HepG2 (cell line): ENCODE data around the gene CLCN1. TPM values are rescaled to one million over a fixed set of nuclear protein-coding genes. Genes with fewer than 3 reads are reported as not detected.

Source experiments
- ATAC-seq: fragments of 200-7000 bp; cut with Tn5 transposase; 3 replicates; pipeline ENCODE4 v1.9.1; 2020; ENCODE audit warnings: mild to moderate bottlenecking, moderate library complexity
- BruUV-seq: library from RNA; stranded (reverse); fragments of 400-500 nt; replicated peaks from 2 replicates; lab custom pipeline; 2021; lab: Mats Ljungman, UMichigan
- CTCF ChIA-PET: fragments of 300-600 bp; formaldehyde crosslinking; extraction: SDS; loops from one replicate; lab custom pipeline; 2021; ENCODE audit warnings: low total read pairs, inconsistent platforms, low intra/inter-chr PET ratio; lab: Yijun Ruan, JAX
- POLR2A ChIA-PET: fragments of 350-600 bp; sonication (Branson Sonifier 250); formaldehyde crosslinking; loops from one replicate; lab custom pipeline; 2020; ENCODE audit warnings: antibody characterized with exemption, inconsistent platforms; lab: Yijun Ruan, JAX
- DNase-seq: peaks from one replicate; pipeline ENCODE4 v3.0.0-alpha.2; 2015; ENCODE audit warnings: low spot score
- FAIRE-seq: peaks from 3 replicates; lab custom pipeline; 2011; peaks lifted over from hg19 to GRCh38; lab: Jason Lieb, UNC
- H2AFZ ChIP-seq: one replicate; pipeline ENCODE4 v1.6.1; 2011; ENCODE audit warnings: low read length, inconsistent platforms
- H3K27ac ChIP-seq: fragments of 300-600 bp; 3 replicates; pipeline ENCODE4 v1.8.0; 2011; ENCODE audit warnings: mixed run types, mild to moderate bottlenecking, mixed read lengths, low read length, inconsistent platforms; ENCODE audit not compliant: insufficient read depth; ENCODE audit errors: extremely low read length
- H3K27me3 ChIP-seq, 2 experiments: fragments of 200-600 bp in 1 of 2; 2 replicates in 1 of 2; 3 replicates in 1 of 2; pipeline versions ENCODE4 v1.6.0 to v1.8.0; 2011; ENCODE audit warnings: low read length in 2 of 2, mild to moderate bottlenecking in 2 of 2, moderate library complexity in 2 of 2, inconsistent platforms in 1 of 2; ENCODE audit not compliant: insufficient read depth in 2 of 2, control insufficient read depth in 1 of 2
- H3K36me3 ChIP-seq, 2 experiments: fragments of 200-600 bp in 1 of 2; replicated peaks in 1 of 2; 2 replicates in 1 of 2; 3 replicates in 1 of 2; pipeline versions ENCODE4 v1.5.1 to v1.8.0; 2011; ENCODE audit warnings: low read length in 2 of 2, inconsistent platforms in 1 of 2; ENCODE audit not compliant: insufficient read depth in 2 of 2, control insufficient read depth in 1 of 2
- H3K4me1 ChIP-seq: 2 replicates; pipeline ENCODE4 v1.5.1; 2012; ENCODE audit warnings: low read length, inconsistent platforms; ENCODE audit not compliant: insufficient read depth
- H3K4me2 ChIP-seq: 2 replicates; pipeline ENCODE4 v1.6.0; 2011; ENCODE audit warnings: low read depth, low read length, inconsistent platforms
- H3K4me3 ChIP-seq, 3 experiments: fragments of 200-600 bp in 1 of 3; sonication (generic), shearing (Covaris generic) in 1 of 3; replicated peaks in 1 of 3; 2 replicates each; pipeline ENCODE4 v1.5.1; 2011 to 2016; ENCODE audit warnings: low read length in 3 of 3, inconsistent platforms in 2 of 3, low read depth in 2 of 3, mild to moderate bottlenecking in 2 of 3, control low read depth in 1 of 3, mixed read lengths in 1 of 3; ENCODE audit not compliant: insufficient read depth in 1 of 3
- H3K79me2 ChIP-seq: one replicate; pipeline ENCODE4 v1.6.1; 2011; ENCODE audit warnings: low read length, inconsistent platforms; ENCODE audit not compliant: insufficient read depth
- H3K9ac ChIP-seq: 2 replicates; pipeline ENCODE4 v1.6.0; 2011; ENCODE audit warnings: mild to moderate bottlenecking, low read depth, low read length, inconsistent platforms; ENCODE audit not compliant: insufficient read depth
- H3K9me3 ChIP-seq: 2 replicates; pipeline ENCODE4 v1.5.1; 2012; ENCODE audit warnings: mild to moderate bottlenecking, low read length
- H4K20me1 ChIP-seq: 2 replicates; pipeline ENCODE4 v1.6.0; 2011; ENCODE audit warnings: inconsistent platforms, mild to moderate bottlenecking, low read length, moderate library complexity; ENCODE audit not compliant: insufficient read depth
- GTF2F1 ChIP-seq: fragments of 150-350 bp; IDR thresholded peaks from 2 replicates; pipeline ENCODE4 v1.6.1; 2014; ENCODE audit warnings: low read length
- PAWR ChIP-seq: sonication (generic); formaldehyde crosslinking; IDR thresholded peaks from 2 replicates; pipeline ENCODE4 v1.4.0; 2020; ENCODE audit warnings: missing genetic modification reagents, mild to moderate bottlenecking, borderline replicate concordance
- POGK ChIP-seq: sonication (generic); formaldehyde crosslinking; conservative IDR thresholded peaks from 2 replicates; pipeline ENCODE4 v1.8.0; 2022; ENCODE audit warnings: mild to moderate bottlenecking, moderate library complexity, missing genetic modification reagents
- PTBP1 ChIP-seq: fragments of 200-400 bp; formaldehyde crosslinking; IDR thresholded peaks from 2 replicates; pipeline ENCODE4 v1.6.1; 2018; ENCODE audit warnings: low read length, low read depth; ENCODE audit not compliant: poor library complexity, severe bottlenecking
- SAFB2 ChIP-seq: sonication (generic); formaldehyde crosslinking; IDR thresholded peaks from 2 replicates; pipeline ENCODE4 v1.5.1; 2020; ENCODE audit warnings: missing genetic modification reagents, low read depth, mild to moderate bottlenecking, borderline replicate concordance
- SALL1 ChIP-seq: sonication (generic); formaldehyde crosslinking; IDR thresholded peaks from 2 replicates; pipeline ENCODE4 v1.8.0; 2022; ENCODE audit warnings: mild to moderate bottlenecking, missing genetic modification reagents
- ZBTB3 ChIP-seq: sonication (generic); formaldehyde crosslinking; IDR thresholded peaks from 2 replicates; pipeline ENCODE4 v1.4.0; 2020; ENCODE audit warnings: low read depth, mild to moderate bottlenecking, moderate library complexity, missing genetic modification reagents, borderline replicate concordance
- ZNF343 ChIP-seq: sonication (generic); formaldehyde crosslinking; IDR thresholded peaks from 2 replicates; pipeline ENCODE4 v1.4.0; 2020; ENCODE audit warnings: mild to moderate bottlenecking, missing genetic modification reagents
- ZNF414 ChIP-seq: sonication (generic); formaldehyde crosslinking; IDR thresholded peaks from 2 replicates; pipeline ENCODE4 v1.5.0; 2020; ENCODE audit warnings: missing genetic modification reagents
- ZNF598 ChIP-seq: sonication (generic); formaldehyde crosslinking; IDR thresholded peaks from 2 replicates; pipeline ENCODE4 v1.5.1; 2020; ENCODE audit warnings: mild to moderate bottlenecking, missing genetic modification reagents, borderline replicate concordance
- ZNF878 ChIP-seq: sonication (generic); formaldehyde crosslinking; IDR thresholded peaks from 2 replicates; pipeline ENCODE4 v1.8.1; 2023; ENCODE audit warnings: mild to moderate bottlenecking, missing genetic modification reagents, moderate library complexity
- ZSCAN25 ChIP-seq: sonication (generic); formaldehyde crosslinking; IDR thresholded peaks from 2 replicates; pipeline ENCODE4 v1.8.0; 2022; ENCODE audit warnings: mild to moderate bottlenecking, missing genetic modification reagents
- ZXDC ChIP-seq: sonication (generic); formaldehyde crosslinking; IDR thresholded peaks from 2 replicates; pipeline ENCODE4 v1.5.0; 2020; ENCODE audit warnings: mild to moderate bottlenecking, missing genetic modification reagents
- WGBS: methylation state at CpG from one replicate; pipeline ENCODE4 v1.1.6; 2017; ENCODE audit warnings: low lambda C conversion rate; 5-methylcytosine and 5-hydroxymethylcytosine counted together
- in situ Hi-C: cut with HindIII; loops from 2 replicates; pipeline ENCODE4 v1.10.0; 2017; ENCODE audit warnings: low pct_unique_long_range_greater_than_20kb; ENCODE audit not compliant: extremely low pct_ligation_motif_present
- intact Hi-C: fragments of 100-400 bp; cut with micrococcal nuclease; formaldehyde crosslinking; loops from one replicate; pipeline ENCODE4 v1.10.0; 2022; ENCODE audit not compliant: unreplicated experiment
- polyA plus RNA-seq, 8 experiments: library from polyadenylated mRNA; depleted of rRNA in 3 of 8; stranded (reverse) in 7 of 8; unstranded in 1 of 8; fragments of >200 nt; fragmentation: Illumina TruSeq in 4 of 8; extraction: Trizol in 4 of 8; gene quantifications; 2 replicates each; pipeline versions ENCODE4 v1.2.1 to v1.2.3, GENCODE V29; 2011 to 2016; ENCODE audit warnings: low read depth in 4 of 8, missing spikeins in 1 of 8, mixed read lengths in 1 of 8; ENCODE audit not compliant: insufficient read depth in 1 of 8
- total RNA-seq, 5 experiments: library from RNA; depleted of rRNA; stranded (reverse); fragments of >200 nt; fragmentation: Illumina TruSeq; extraction: Trizol; gene quantifications; 2 replicates each; pipeline ENCODE4 v1.2.3, GENCODE V29; 2016; ENCODE audit warnings: low read depth in 1 of 5

CLCN1 gene
- total and polyA plus RNA-seq, 2 of the 13 experiments (the other 11 are each of a cell fraction or from before 2014, with no cell fraction given), result 0.01 TPM; not detected in 1

- Histone ChIP-seq H3K27ac (no peak overlapping the region), H3K4me1 (peaks cover 15% of the 10 kb centered on the region), H3K4me3 (no peak overlapping the region), H2AFZ (no peak overlapping the region), H3K9ac (no peak overlapping the region), H3K4me2 (no peak overlapping the region), H3K9me3 (no peaks in the 10 kb centered on the region)
- in situ Hi-C loops, result no loop called here
- no peak for DNase-seq
- no peak for ATAC-seq
- POLR2A ChIA-PET, result no interaction called here
- CTCF ChIA-PET, result no interaction called here
- no peak for FAIRE-seq
- 87% methylated on average over 5 of the region's 5 CpGs for WGBS
- no peak for TF ChIP-seq PTBP1
- TF ChIP-seq, all 625 proteins: peak for 0
- intact Hi-C loops, result no loop called here
- peaks cover 6% of the 10 kb centered on the region for H3K79me2 ChIP-seq
- no peaks in the 10 kb centered on the region for H3K27me3 ChIP-seq
- H3K36me3 ChIP-seq, result peaks cover 5 to 23% of the 10 kb centered on the region in 2 experiments; a peak in 4 of 5 replicates
- BruUV-seq, result no TSS peak
- no peaks in the 10 kb centered on the region for H4K20me1 ChIP-seq
Observed at GRCh38 chr7:143269251-143269650, 46.7 kb upstream of the CLCN1 start.

- no peak overlapping the region for H3K4me2 ChIP-seq
- no peaks in the 10 kb centered on the region for H3K9me3 ChIP-seq
- no peaks in the 10 kb centered on the region for H4K20me1 ChIP-seq
- intact Hi-C loops, result no loop called here
- no peak overlapping the region for H3K27ac ChIP-seq
- BruUV-seq, result no TSS peak
- H3K36me3 ChIP-seq, result peaks cover 4 to 23% of the 10 kb centered on the region in 2 experiments; a peak in 4 of 5 replicates
- no peak overlapping the region for H3K4me3 ChIP-seq
- 95% methylated on average over 1 of the region's 1 CpG for WGBS
- in situ Hi-C loops, result no loop called here
- H3K79me2 ChIP-seq, result no peaks in the 10 kb centered on the region
- no peaks in the 10 kb centered on the region; the same call in 1 of the 2 replicates for H3K4me1 ChIP-seq
- FAIRE-seq (no peak), DNase-seq (no peak), ATAC-seq (no peak)
- POLR2A ChIA-PET, result no interaction called here
- CTCF ChIA-PET, result no interaction called here
- no peaks in the 10 kb centered on the region for H3K27me3 ChIP-seq
- no peak overlapping the region for H2AFZ ChIP-seq
- no peak overlapping the region for H3K9ac ChIP-seq
- TF ChIP-seq ZNF343 (no peak), ZNF598 (CRISPR knock-in tag) (no peak), ZSCAN25 (no peak), ZXDC (CRISPR knock-in tag) (no peak), POGK (CRISPR knock-in tag) (no peak), ZNF878 (no peak), ZNF414 (CRISPR knock-in tag) (no peak), ZBTB3 (CRISPR knock-in tag) (no peak), SALL1 (CRISPR knock-in tag) (no peak), PAWR (CRISPR knock-in tag) (no peak), SAFB2 (CRISPR knock-in tag) (no peak), GTF2F1 (no peak)
Observed at GRCh38 chr7:143271240-143271639, 44.7 kb upstream of the CLCN1 start.
